GM12874 (cell line): ENCODE results near the gene HYAL1.
A peak's percentile ranks its signal among the peaks of the same experiment; 100 is the strongest.

Experiments used
- TF ChIP-seq, protein P1 (sequence below): IDR thresholded peaks from 2 replicates; pipeline ENCODE4 v1.5.1; 2011; ENCODE audit warnings: low read depth, mild to moderate bottlenecking, control low read depth, low read length, moderate library complexity; ENCODE audit not compliant: insufficient read depth

HYAL1 gene

GRCh38 chr3:50304601-50305000 lies 1.2 kb upstream of the HYAL1 start:
- TF ChIP-seq, protein P1, sequence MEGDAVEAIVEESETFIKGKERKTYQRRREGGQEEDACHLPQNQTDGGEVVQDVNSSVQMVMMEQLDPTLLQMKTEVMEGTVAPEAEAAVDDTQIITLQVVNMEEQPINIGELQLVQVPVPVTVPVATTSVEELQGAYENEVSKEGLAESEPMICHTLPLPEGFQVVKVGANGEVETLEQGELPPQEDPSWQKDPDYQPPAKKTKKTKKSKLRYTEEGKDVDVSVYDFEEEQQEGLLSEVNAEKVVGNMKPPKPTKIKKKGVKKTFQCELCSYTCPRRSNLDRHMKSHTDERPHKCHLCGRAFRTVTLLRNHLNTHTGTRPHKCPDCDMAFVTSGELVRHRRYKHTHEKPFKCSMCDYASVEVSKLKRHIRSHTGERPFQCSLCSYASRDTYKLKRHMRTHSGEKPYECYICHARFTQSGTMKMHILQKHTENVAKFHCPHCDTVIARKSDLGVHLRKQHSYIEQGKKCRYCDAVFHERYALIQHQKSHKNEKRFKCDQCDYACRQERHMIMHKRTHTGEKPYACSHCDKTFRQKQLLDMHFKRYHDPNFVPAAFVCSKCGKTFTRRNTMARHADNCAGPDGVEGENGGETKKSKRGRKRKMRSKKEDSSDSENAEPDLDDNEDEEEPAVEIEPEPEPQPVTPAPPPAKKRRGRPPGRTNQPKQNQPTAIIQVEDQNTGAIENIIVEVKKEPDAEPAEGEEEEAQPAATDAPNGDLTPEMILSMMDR, result no peak

DNA sequence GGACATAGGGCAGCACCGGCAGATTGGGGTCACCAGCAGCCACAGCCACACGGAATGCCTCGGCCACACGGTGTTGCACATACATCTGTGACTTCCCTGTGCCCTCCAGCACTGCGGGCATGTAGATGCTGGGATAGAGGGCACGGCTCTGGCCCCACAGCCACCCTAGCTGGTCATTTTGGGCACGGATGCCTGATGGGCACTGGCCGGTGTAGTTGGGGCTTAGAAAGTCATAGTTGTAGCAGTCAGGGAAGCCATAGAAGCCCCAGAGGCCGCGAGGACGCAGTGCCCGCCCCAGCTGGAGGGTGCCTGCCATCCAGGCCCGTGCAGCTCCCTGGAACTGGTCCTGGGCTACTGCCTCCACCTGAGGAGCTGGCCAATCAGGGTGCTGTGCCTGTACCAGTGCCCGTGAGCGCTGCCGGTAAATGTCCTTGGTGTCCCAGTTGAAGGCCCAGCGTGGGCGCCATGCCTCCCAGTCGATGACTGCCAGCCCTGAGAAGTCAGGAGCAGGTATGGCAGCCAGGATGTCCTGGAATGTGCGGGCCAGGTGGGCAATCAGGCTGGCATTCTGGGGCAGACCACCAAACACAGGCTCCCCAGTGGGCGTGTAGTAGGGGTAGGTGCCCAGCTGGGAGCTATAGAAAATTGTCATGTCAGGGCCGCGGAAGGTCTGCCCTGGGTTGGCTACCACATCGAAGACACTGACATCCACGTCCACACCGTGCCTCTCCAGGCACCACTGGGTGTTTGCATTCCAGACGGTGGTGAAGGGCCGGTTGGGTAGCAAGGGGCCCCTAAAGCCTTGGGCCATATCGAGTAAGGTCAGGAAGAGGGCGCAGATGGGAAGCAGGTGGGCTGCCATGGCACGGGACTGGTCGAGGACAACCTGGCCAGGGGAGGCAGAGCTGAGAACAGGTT lies 1.0 kb downstream of the HYAL1 start:
- TF ChIP-seq, protein P1, result no peak

DNA sequence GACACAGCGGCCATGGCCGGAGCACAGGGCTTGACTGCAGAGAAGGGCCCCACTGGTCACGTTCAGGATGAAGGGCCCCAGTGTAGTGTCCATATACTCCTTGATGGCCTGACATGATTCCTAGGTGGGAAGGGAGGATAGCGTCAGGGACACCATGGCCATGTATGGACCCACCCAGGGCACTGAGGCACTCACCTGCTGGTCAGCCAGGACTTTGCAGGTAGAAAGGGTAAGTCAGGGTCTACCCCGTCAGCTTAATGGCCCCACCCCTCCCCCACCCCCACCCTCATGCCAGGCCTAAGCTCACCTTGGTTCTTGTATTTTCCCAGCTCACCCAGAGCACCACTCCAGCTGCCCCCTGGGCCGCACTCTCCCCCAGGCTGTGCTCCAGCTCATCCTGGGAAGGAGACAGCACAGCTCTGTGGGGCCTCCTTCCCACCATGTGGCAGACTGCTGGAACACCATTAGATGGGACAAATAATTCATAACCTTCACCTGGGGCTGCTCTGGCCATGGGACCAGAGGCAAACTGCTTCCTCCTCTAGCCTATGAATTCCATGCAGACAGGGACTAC lies 2.6 kb downstream of the HYAL1 start:
- TF ChIP-seq, protein P1, result no peak

DNA sequence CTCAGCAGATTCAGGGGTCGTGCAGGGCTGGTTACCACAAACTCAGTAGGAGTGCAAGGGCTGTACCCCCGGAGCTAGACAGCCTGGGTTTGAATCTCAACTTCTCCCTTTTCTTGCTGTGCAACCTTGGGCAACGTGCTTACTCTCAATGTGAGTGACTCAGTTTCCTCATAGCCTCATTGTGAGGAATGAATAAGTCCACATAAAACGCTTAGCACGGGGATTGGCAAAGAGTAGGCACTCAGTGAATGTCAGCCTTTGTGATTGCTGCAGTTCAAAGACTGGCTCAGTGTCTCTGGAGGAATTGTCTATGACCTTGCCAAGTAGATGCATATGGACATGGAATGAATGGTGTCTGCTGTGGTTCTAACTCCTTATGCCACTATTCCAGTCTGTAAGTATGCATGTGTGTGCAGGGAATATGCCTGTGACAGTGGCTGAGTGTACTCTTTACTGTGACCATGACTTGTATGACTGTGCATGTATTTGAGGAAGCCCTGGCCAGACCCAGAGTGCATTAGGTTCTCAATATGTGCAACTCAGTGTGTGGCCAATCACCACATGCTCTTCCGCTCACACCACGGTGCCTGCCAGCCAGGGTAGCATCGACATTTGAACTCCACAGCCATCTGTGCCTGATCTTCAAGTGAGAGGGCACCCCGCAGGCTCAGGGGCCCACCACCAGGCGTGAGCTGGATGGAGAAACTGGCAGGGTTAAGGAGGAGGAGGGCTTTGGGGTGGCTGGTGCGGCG lies 3.3 kb downstream of the HYAL1 start:
- TF ChIP-seq, protein P1, result no peak

DNA sequence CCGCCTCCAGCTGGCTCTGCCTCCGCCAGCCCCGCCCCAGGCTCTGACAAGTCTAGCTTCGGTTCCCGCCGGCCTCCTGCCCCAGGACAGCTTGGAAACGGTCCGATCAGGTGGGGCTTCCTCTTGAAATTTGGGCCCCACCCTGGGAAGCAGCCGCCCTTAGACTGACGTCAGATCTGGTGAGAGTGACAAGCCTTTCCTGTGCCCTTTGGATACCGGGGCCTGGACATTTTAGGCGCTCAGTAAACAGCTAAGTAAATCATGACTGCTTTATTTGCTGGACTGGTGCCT lies 3.8 kb downstream of the HYAL1 start:
- TF ChIP-seq, protein P1, result no peak

- TF ChIP-seq, protein P1, result peak; percentile 40
Observed at GRCh38 chr3:50298836-50299637, 4.3 kb downstream of the HYAL1 start, which contains the start of the genes HYAL3 and NAA80. TSS of gene HYAL3 (minus strand) at chr3:50299405. CDS start at chr3:50295602, 3,803 bp downstream. TSS of gene NAA80 (minus strand) at chr3:50299405. CDS start at chr3:50297463, 1,942 bp downstream.
